Measurements from ENCODE around the gene HES1. TPM values are rescaled to one million over a fixed set of nuclear protein-coding genes. Genes with fewer than 3 reads are reported as not detected.

The HES1 gene
- total and polyA plus RNA-seq, 9 of the 15 experiments (the other 6 are each of a cell fraction or from before 2014, with no cell fraction given) = 3.4 to 37.0 (median 19.3) TPM

DNA sequence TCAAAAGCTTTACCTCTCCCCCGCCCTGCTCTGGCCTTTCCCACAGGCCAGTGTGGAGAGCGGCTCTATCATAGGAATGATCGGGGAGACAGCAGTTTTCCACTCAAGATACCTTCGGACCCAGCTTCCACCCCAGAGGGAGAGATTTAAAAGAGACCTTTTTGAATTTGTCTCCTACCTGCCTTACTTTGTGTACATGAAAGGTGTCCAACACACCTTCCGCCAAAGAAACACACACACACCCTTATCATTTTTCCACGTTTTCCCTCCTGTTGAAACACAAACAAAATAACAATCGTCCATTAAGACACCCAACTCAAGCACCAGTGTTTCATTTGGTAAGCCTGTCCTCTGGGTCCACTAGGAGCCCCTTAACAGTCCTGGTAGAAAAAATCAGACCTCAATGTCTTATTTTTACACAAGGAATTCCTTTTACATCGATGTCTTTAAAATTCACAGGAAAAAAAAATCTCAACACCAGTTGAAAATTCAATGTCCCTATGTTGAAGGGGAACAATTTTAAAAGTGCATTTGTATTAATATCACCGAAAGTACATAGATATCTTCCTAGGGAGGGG lies 4.0 kb downstream of the HES1 start (continued):
- no peak for TF ChIP-seq EZH2 (IDR thresholded peaks at IDR 0.05; ENCODE audit: borderline replicate concordance, low read depth, low read length)
- TF ChIP-seq YBX1 (IDR thresholded peaks at IDR 0.05) = no peak
- no peak for TF ChIP-seq FOS (IDR thresholded peaks at IDR 0.05; ENCODE audit: extremely low read depth, insufficient read length)
- TF ChIP-seq POLR3G (IDR thresholded peaks at IDR 0.05; ENCODE audit: extremely low read depth, insufficient read length, insufficient replicate concordance) = no peak
- TF ChIP-seq ARNT (IDR thresholded peaks at IDR 0.05) = no peak
- no peak for TF ChIP-seq TAL1 (IDR thresholded peaks at IDR 0.05)
- 0 out of 2 replicates have a peak, but pooled peaks have one; percentile 3 for TF ChIP-seq ZSCAN32 (CRISPR knock-in tag; IDR thresholded peaks at IDR 0.05)
- TF ChIP-seq GABPB2 (CRISPR knock-in tag; conservative IDR thresholded peaks at IDR 0.05) = no peak
- TF ChIP-seq, protein P1, sequence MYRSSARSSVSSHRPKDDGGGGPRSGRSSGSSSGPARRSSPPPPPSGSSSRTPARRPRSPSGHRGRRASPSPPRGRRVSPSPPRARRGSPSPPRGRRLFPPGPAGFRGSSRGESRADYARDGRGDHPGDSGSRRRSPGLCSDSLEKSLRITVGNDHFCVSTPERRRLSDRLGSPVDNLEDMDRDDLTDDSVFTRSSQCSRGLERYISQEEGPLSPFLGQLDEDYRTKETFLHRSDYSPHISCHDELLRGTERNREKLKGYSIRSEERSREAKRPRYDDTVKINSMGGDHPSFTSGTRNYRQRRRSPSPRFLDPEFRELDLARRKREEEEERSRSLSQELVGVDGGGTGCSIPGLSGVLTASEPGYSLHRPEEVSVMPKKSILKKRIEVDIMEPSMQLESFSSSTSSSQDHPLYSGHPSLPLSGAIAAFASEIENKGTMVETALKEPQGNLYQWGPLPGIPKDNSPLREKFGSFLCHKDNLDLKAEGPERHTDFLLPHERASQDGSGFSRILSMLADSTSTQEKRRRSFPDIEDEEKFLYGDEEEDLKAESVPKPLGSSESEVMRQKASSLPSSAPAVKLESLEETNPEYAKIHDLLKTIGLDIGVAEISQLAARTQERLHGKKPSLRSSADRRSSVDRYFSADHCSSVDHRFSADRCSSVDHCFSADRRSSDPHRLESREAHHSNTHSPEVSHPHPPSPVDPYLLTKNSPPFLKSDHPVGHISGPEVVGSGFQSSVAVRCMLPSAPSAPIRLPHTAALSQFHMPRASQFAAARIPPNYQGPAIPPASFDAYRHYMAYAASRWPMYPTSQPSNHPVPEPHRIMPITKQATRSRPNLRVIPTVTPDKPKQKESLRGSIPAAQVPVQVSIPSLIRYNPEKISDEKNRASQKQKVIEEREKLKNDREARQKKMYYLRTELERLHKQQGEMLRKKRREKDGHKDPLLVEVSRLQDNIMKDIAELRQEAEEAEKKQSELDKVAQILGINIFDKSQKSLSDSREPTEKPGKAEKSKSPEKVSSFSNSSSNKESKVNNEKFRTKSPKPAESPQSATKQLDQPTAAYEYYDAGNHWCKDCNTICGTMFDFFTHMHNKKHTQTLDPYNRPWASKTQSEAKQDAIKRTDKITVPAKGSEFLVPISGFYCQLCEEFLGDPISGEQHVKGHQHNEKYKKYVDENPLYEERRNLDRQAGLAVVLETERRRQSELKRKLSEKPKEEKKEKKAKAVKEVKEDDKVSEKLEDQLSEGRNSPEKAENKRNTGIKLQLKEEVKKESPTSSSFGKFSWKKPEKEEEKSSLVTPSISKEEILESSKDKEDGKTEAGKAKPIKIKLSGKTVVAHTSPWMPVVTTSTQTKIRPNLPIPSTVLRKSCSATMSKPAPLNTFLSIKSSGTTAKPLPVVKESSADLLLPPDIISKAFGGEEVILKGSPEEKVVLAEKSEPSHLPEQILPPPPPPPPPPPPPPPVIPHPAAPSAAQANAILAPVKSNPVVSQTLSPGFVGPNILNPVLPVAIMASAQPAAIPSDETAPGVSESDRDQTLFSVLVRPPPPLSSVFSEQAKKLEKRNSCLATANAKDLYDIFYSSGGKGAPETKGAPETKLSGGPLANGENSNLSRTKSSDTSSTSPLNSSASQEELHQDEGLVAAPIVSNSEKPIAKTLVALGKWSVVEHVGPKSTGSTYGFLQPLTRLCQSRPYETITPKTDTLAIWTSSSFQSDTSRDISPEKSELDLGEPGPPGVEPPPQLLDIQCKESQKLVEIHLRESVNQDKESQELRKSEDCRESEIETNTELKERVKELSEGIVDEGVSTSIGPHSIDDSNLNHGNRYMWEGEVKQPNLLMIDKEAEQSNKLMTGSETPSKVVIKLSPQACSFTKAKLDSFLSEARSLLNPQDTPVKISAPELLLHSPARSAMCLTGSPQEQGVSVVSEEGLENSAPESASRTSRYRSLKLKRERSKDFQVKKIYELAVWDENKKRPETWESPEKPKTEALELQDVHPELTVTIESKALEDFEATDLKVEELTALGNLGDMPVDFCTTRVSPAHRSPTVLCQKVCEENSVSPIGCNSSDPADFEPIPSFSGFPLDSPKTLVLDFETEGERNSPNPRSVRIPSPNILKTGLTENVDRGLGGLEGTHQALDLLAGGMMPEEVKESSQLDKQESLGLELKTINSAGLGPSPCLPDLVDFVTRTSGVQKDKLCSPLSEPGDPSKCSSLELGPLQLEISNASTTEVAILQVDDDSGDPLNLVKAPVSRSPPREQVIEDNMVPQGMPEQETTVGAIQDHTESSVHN (IDR thresholded peaks at IDR 0.05; ENCODE audit: borderline replicate concordance in 1 of 2, low read depth in 1 of 2) = no peak; a peak in 1 of 4 replicates
- TF ChIP-seq HDAC3 (IDR thresholded peaks at IDR 0.05; ENCODE audit: borderline replicate concordance, partially characterized antibody) = no peak
- TF ChIP-seq KAT7 (CRISPR knock-in tag; IDR thresholded peaks at IDR 0.05; ENCODE audit: borderline replicate concordance) = no peak
- 0 out of 2 replicates have a peak, but pooled peaks have one; percentile 18 for TF ChIP-seq GTF2E2 (tag; IDR thresholded peaks at IDR 0.05)
- no peak for TF ChIP-seq TAF15 (IDR thresholded peaks at IDR 0.05; ENCODE audit: low read depth, low read length)
- TF ChIP-seq RBM25 (IDR thresholded peaks at IDR 0.05; ENCODE audit: low read depth, low read length, severe bottlenecking) = no peak
- no peak for TF ChIP-seq TFAM (CRISPR knock-in tag; conservative IDR thresholded peaks at IDR 0.05)
- no peak for TF ChIP-seq SUPT5H (IDR thresholded peaks at IDR 0.05)
- TF ChIP-seq HDAC2 (IDR thresholded peaks at IDR 0.05) = 0 out of 2 replicates have a peak, but pooled peaks have one; percentile 10
- peak; percentile 49; the same call in 1 of the 2 replicates for TF ChIP-seq ZNF668 (CRISPR knock-in tag; IDR thresholded peaks at IDR 0.05)
- no peak for TF ChIP-seq FOXP1 (CRISPR knock-in tag; IDR thresholded peaks at IDR 0.05)
